Measurements from ENCODE around the gene SCARB1.

The SCARB1 gene

DNA sequence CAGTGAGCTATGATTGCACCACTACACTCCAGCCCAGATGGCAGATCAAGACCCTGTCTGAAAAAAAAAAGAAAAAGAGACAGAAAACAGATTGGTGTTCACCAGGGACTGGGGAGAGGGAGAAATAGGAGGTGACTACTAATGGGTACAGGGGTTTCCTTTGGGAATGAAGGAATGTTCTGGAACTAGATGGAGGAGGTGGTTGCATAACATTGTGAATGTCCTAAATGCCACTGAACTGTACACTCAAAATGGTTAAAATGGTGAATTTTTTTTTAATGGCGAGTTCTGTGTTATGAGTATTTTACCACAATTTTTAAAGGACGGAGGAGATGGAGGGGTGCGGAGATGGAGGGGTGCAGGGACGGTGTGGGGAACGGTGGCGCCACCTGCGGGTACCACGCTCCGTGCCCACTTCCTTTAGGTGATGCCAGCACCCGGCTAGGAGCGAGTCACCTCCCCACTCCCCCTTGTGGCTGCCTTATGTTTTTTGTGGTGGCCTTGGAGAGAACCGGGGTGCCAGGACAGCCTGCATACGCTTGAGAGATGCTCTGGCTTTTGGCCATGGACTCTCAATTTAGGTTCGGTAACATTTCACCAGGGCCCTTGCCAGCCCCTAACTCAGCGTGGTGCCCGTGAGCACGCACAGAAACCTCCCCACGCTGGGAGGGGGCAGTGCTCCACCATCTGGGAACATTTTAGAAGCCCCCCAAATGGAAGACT, 34.7 kb upstream of the SCARB1 start:
- no peaks in the 10 kb centered on the region for H3K9me3 ChIP-seq (ENCODE audit: control insufficient read depth, insufficient read depth, low read depth, low read length)
- CTCF ChIA-PET = interaction anchor here (0.7 to 1.0 kb wide), 2 partner anchors 28 to 127 kb away, joined by 3 read pairs; no protein-coding TSS in a partner anchor
- no peaks in the 10 kb centered on the region for H3K4me1 ChIP-seq (ENCODE audit: control insufficient read depth, insufficient read depth, low read length)
- TF ChIP-seq ZNF324 (tag by site-specific recombination; IDR thresholded peaks at IDR 0.05) (no peak), ZNF600 (tag by site-specific recombination; IDR thresholded peaks at IDR 0.05) (peak; percentile 73), ZBTB20 (tag by site-specific recombination; IDR thresholded peaks at IDR 0.05) (peak; percentile 75), ZNF366 (tag by site-specific recombination; conservative IDR thresholded peaks at IDR 0.05) (peak; percentile 30; the same call in 1 of the 2 replicates), ZNF623 (tag by site-specific recombination; IDR thresholded peaks at IDR 0.05) (0 out of 2 replicates have a peak, but pooled peaks have one; percentile 13), ZNF654 (tag by site-specific recombination; IDR thresholded peaks at IDR 0.05; ENCODE audit: low read depth) (peak; percentile 4; the same call in 1 of the 2 replicates), ZNF558 (tag by site-specific recombination; IDR thresholded peaks at IDR 0.05) (no peak)
- TF ChIP-seq, protein P1, sequence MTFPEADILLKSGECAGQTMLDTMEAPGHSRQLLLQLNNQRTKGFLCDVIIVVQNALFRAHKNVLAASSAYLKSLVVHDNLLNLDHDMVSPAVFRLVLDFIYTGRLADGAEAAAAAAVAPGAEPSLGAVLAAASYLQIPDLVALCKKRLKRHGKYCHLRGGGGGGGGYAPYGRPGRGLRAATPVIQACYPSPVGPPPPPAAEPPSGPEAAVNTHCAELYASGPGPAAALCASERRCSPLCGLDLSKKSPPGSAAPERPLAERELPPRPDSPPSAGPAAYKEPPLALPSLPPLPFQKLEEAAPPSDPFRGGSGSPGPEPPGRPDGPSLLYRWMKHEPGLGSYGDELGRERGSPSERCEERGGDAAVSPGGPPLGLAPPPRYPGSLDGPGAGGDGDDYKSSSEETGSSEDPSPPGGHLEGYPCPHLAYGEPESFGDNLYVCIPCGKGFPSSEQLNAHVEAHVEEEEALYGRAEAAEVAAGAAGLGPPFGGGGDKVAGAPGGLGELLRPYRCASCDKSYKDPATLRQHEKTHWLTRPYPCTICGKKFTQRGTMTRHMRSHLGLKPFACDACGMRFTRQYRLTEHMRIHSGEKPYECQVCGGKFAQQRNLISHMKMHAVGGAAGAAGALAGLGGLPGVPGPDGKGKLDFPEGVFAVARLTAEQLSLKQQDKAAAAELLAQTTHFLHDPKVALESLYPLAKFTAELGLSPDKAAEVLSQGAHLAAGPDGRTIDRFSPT (tag by site-specific recombination; IDR thresholded peaks at IDR 0.05) = peak; percentile 67; the same call in 1 of the 2 replicates
- TF ChIP-seq, protein P2, sequence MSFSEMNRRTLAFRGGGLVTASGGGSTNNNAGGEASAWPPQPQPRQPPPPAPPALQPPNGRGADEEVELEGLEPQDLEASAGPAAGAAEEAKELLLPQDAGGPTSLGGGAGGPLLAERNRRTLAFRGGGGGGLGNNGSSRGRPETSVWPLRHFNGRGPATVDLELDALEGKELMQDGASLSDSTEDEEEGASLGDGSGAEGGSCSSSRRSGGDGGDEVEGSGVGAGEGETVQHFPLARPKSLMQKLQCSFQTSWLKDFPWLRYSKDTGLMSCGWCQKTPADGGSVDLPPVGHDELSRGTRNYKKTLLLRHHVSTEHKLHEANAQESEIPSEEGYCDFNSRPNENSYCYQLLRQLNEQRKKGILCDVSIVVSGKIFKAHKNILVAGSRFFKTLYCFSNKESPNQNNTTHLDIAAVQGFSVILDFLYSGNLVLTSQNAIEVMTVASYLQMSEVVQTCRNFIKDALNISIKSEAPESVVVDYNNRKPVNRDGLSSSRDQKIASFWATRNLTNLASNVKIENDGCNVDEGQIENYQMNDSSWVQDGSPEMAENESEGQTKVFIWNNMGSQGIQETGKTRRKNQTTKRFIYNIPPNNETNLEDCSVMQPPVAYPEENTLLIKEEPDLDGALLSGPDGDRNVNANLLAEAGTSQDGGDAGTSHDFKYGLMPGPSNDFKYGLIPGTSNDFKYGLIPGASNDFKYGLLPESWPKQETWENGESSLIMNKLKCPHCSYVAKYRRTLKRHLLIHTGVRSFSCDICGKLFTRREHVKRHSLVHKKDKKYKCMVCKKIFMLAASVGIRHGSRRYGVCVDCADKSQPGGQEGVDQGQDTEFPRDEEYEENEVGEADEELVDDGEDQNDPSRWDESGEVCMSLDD (tag by site-specific recombination; IDR thresholded peaks at IDR 0.05) = peak; percentile 23; the same call in 1 of the 2 replicates
- TF ChIP-seq, protein P3, sequence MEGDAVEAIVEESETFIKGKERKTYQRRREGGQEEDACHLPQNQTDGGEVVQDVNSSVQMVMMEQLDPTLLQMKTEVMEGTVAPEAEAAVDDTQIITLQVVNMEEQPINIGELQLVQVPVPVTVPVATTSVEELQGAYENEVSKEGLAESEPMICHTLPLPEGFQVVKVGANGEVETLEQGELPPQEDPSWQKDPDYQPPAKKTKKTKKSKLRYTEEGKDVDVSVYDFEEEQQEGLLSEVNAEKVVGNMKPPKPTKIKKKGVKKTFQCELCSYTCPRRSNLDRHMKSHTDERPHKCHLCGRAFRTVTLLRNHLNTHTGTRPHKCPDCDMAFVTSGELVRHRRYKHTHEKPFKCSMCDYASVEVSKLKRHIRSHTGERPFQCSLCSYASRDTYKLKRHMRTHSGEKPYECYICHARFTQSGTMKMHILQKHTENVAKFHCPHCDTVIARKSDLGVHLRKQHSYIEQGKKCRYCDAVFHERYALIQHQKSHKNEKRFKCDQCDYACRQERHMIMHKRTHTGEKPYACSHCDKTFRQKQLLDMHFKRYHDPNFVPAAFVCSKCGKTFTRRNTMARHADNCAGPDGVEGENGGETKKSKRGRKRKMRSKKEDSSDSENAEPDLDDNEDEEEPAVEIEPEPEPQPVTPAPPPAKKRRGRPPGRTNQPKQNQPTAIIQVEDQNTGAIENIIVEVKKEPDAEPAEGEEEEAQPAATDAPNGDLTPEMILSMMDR (tag by site-specific recombination; IDR thresholded peaks at IDR 0.05) = peak; percentile 93
- TF ChIP-seq, protein P4, sequence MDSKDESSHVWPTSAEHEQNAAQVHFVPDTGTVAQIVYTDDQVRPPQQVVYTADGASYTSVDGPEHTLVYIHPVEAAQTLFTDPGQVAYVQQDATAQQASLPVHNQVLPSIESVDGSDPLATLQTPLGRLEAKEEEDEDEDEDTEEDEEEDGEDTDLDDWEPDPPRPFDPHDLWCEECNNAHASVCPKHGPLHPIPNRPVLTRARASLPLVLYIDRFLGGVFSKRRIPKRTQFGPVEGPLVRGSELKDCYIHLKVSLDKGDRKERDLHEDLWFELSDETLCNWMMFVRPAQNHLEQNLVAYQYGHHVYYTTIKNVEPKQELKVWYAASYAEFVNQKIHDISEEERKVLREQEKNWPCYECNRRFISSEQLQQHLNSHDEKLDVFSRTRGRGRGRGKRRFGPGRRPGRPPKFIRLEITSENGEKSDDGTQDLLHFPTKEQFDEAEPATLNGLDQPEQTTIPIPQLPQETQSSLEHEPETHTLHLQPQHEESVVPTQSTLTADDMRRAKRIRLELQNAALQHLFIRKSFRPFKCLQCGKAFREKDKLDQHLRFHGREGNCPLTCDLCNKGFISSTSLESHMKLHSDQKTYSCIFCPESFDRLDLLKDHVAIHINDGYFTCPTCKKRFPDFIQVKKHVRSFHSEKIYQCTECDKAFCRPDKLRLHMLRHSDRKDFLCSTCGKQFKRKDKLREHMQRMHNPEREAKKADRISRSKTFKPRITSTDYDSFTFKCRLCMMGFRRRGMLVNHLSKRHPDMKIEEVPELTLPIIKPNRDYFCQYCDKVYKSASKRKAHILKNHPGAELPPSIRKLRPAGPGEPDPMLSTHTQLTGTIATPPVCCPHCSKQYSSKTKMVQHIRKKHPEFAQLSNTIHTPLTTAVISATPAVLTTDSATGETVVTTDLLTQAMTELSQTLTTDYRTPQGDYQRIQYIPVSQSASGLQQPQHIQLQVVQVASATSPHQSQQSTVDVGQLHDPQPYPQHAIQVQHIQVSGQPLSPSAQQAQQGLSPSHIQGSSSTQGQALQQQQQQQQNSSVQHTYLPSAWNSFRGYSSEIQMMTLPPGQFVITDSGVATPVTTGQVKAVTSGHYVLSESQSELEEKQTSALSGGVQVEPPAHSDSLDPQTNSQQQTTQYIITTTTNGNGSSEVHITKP (tag by site-specific recombination; IDR thresholded peaks at IDR 0.05) = 0 out of 2 replicates have a peak, but pooled peaks have one; percentile 34
- H3K27ac ChIP-seq (ENCODE audit: extremely low read depth, low read depth, low read length) = no peak overlapping the region
- no peaks in the 10 kb centered on the region for H3K36me3 ChIP-seq (ENCODE audit: control insufficient read depth in 2 of 2, insufficient read depth in 1 of 2, low read length in 2 of 2)
- H3K4me3 ChIP-seq (ENCODE audit: low read depth, low read length) = no peak overlapping the region
- POLR2A ChIA-PET = no interaction called here

- Histone ChIP-seq H3K9me3 (ENCODE audit: control insufficient read depth, insufficient read depth, low read depth, low read length) (no peaks in the 10 kb centered on the region), H3K36me3 (ENCODE audit: control insufficient read depth in 2 of 2, insufficient read depth in 1 of 2, low read length in 2 of 2) (no peaks in the 10 kb centered on the region), H3K27ac (ENCODE audit: extremely low read depth, low read depth, low read length) (no peak overlapping the region), H3K4me1 (ENCODE audit: control insufficient read depth, insufficient read depth, low read length) (no peaks in the 10 kb centered on the region), H3K4me3 (ENCODE audit: low read depth, low read length) (no peak overlapping the region)
- ChIA-PET POLR2A (no interaction called here), CTCF (interaction anchor here (1.2 kb wide), 1 partner anchor 10 kb away, joined by 5 read pairs; no protein-coding TSS in a partner anchor)
- TF ChIP-seq ZNF654 (tag by site-specific recombination; IDR thresholded peaks at IDR 0.05; ENCODE audit: low read depth) (no peak), ZNF623 (tag by site-specific recombination; IDR thresholded peaks at IDR 0.05) (peak; percentile 95), ZNF416 (tag by site-specific recombination; IDR thresholded peaks at IDR 0.05) (no peak), SALL2 (tag by site-specific recombination; IDR thresholded peaks at IDR 0.05; ENCODE audit: borderline replicate concordance) (no peak)
- TF ChIP-seq, protein P4 (tag by site-specific recombination; IDR thresholded peaks at IDR 0.05) = no peak
Observed at GRCh38 chr12:124896461-124896860, 32.8 kb upstream of the SCARB1 start.
